H9 (cell line): ENCODE measurements around the gene CDKAL1. TPM values are rescaled to one million over a fixed set of nuclear protein-coding genes. Genes with fewer than 3 reads are reported as not detected.

ENCODE experiments used
- DNase-seq: peaks from one replicate; pipeline ENCODE4 v3.0.0-alpha.2; 2017
- H2AFZ ChIP-seq: one replicate; pipeline ENCODE4 v1.6.1; 2013; ENCODE audit warnings: mild to moderate bottlenecking, low read length, control low read depth, moderate library complexity
- H2AK5ac ChIP-seq: 2 replicates; pipeline ENCODE4 v1.6.1; 2013; ENCODE audit warnings: low read length, control low read depth, mixed read lengths; ENCODE audit not compliant: insufficient read length
- H2BK120ac ChIP-seq: one replicate; pipeline ENCODE4 v1.6.1; 2013; ENCODE audit warnings: low read depth, mild to moderate bottlenecking, low read length, control low read depth, inconsistent platforms; ENCODE audit not compliant: poor library complexity, severe bottlenecking
- H2BK12ac ChIP-seq: 2 replicates; pipeline ENCODE4 v1.6.1; 2013; ENCODE audit warnings: low read length, control low read depth, mixed read lengths, low read depth; ENCODE audit not compliant: insufficient read length
- H2BK15ac ChIP-seq: 2 replicates; pipeline ENCODE4 v1.6.1; 2013; ENCODE audit warnings: low read depth, low read length, control low read depth
- H2BK20ac ChIP-seq: one replicate; pipeline ENCODE4 v1.6.1; 2013; ENCODE audit warnings: low read depth, mild to moderate bottlenecking, low read length, control low read depth, inconsistent platforms; ENCODE audit not compliant: poor library complexity, severe bottlenecking
- H2BK5ac ChIP-seq: 2 replicates; pipeline ENCODE4 v1.6.1; 2013; ENCODE audit warnings: low read length, control low read depth, mixed read lengths; ENCODE audit not compliant: insufficient read length
- H3K14ac ChIP-seq: 2 replicates; pipeline ENCODE4 v1.6.1; 2013; ENCODE audit warnings: low read length, control low read depth; ENCODE audit not compliant: insufficient read depth
- H3K18ac ChIP-seq: 2 replicates; pipeline ENCODE4 v1.6.1; 2013; ENCODE audit warnings: low read depth, mild to moderate bottlenecking, mixed read lengths, low read length, control low read depth; ENCODE audit not compliant: insufficient read length
- H3K23ac ChIP-seq: 2 replicates; pipeline ENCODE4 v1.6.1; 2013; ENCODE audit warnings: low read length, control low read depth, mixed read lengths, low read depth; ENCODE audit not compliant: insufficient read length
- H3K23me2 ChIP-seq: 2 replicates; pipeline ENCODE4 v1.6.1; 2013; ENCODE audit warnings: low read depth, mild to moderate bottlenecking, mixed read lengths, low read length, control low read depth; ENCODE audit not compliant: insufficient read length, poor library complexity, severe bottlenecking
- H3K27ac ChIP-seq: 2 replicates; pipeline ENCODE4 v1.5.1; 2013; ENCODE audit warnings: low read length, control low read depth, mixed read lengths, low read depth; ENCODE audit not compliant: insufficient read length
- H3K27me3 ChIP-seq: 2 replicates; pipeline ENCODE4 v1.6.1; 2013; ENCODE audit warnings: low read length, control low read depth, inconsistent platforms; ENCODE audit not compliant: insufficient read depth
- H3K4ac ChIP-seq: 2 replicates; pipeline ENCODE4 v1.6.1; 2013; ENCODE audit warnings: low read depth, mild to moderate bottlenecking, control low read depth, inconsistent platforms, low read length, moderate library complexity
- H3K4me1 ChIP-seq: 2 replicates; pipeline ENCODE4 v1.6.1; 2013; ENCODE audit warnings: low read length, control low read depth, inconsistent platforms; ENCODE audit not compliant: insufficient read depth
- H3K4me2 ChIP-seq: 2 replicates; pipeline ENCODE4 v1.6.1; 2013; ENCODE audit warnings: low read length, control low read depth, mixed read lengths; ENCODE audit not compliant: insufficient read length, insufficient read depth
- H3K56ac ChIP-seq: 2 replicates; pipeline ENCODE4 v1.6.1; 2013; ENCODE audit warnings: low read depth, mild to moderate bottlenecking, mixed read lengths, low read length, control low read depth; ENCODE audit not compliant: insufficient read length
- H3K79me1 ChIP-seq: 2 replicates; pipeline ENCODE4 v1.6.1; 2013; ENCODE audit warnings: low read depth, mild to moderate bottlenecking, moderate library complexity, low read length, control low read depth, inconsistent platforms; ENCODE audit not compliant: insufficient read depth, poor library complexity, severe bottlenecking
- H3K79me2 ChIP-seq: 2 replicates; pipeline ENCODE4 v1.6.1; 2013; ENCODE audit warnings: low read length, control low read depth, inconsistent platforms; ENCODE audit not compliant: insufficient read depth
- H3K9ac ChIP-seq: 2 replicates; pipeline ENCODE4 v1.6.1; 2013; ENCODE audit warnings: low read length, control low read depth, mixed read lengths; ENCODE audit not compliant: insufficient read length; ENCODE audit errors: extremely low read depth
- H3K9me3 ChIP-seq: one replicate; pipeline ENCODE4 v1.6.1; 2013; ENCODE audit warnings: low read depth, low read length, inconsistent platforms; ENCODE audit not compliant: control insufficient read depth
- H3T11ph ChIP-seq: one replicate; pipeline ENCODE4 v1.6.1; 2013; ENCODE audit warnings: mild to moderate bottlenecking, low read length, control low read depth, inconsistent platforms
- H4K20me1 ChIP-seq: one replicate; pipeline ENCODE4 v1.6.1; 2013; ENCODE audit not compliant: control insufficient read depth, insufficient read length, insufficient read depth
- H4K5ac ChIP-seq: 2 replicates; pipeline ENCODE4 v1.6.1; 2013; ENCODE audit warnings: low read depth, mild to moderate bottlenecking, mixed read lengths, low read length, control low read depth; ENCODE audit not compliant: insufficient read length
- H4K8ac ChIP-seq: replicated peaks from 2 replicates; pipeline ENCODE4 v1.6.1; 2013; ENCODE audit warnings: low read length, control low read depth, mixed read lengths, low read depth; ENCODE audit not compliant: insufficient read length
- H4K91ac ChIP-seq: 2 replicates; pipeline ENCODE4 v1.6.1; 2013; ENCODE audit warnings: low read depth, mild to moderate bottlenecking, moderate library complexity, mixed read lengths, low read length, control low read depth; ENCODE audit not compliant: insufficient read length
- H3K27ac Mint-ChIP-seq, 3 experiments: 2 replicates in 2 of 3; 3 replicates in 1 of 3; pipeline ENCODE4 v1.8.0; 2020 to 2021; ENCODE audit warnings: mixed read lengths in 3 of 3, mild to moderate bottlenecking in 1 of 3, moderate library complexity in 1 of 3
- H3K27me3 Mint-ChIP-seq: 2 replicates; pipeline ENCODE4 v1.8.0; 2021; ENCODE audit warnings: low read depth, mild to moderate bottlenecking, moderate library complexity, mixed read lengths
- H3K36me3 Mint-ChIP-seq, 3 experiments: 2 replicates in 2 of 3; 3 replicates in 1 of 3; pipeline ENCODE4 v1.8.0; 2020 to 2021; ENCODE audit warnings: low read depth in 3 of 3, mixed read lengths in 3 of 3; ENCODE audit not compliant: insufficient read depth in 1 of 3
- H3K4me1 Mint-ChIP-seq, 2 experiments: 2 replicates each; pipeline ENCODE4 v1.8.0; 2020; ENCODE audit warnings: mixed read lengths in 2 of 2
- H3K4me3 Mint-ChIP-seq, 2 experiments: 2 replicates in 1 of 2; 3 replicates in 1 of 2; pipeline ENCODE4 v1.8.0; 2020 to 2021; ENCODE audit warnings: mild to moderate bottlenecking in 2 of 2, mixed read lengths in 2 of 2, moderate library complexity in 1 of 2
- H3K9me3 Mint-ChIP-seq, 2 experiments: 2 replicates in 1 of 2; 3 replicates in 1 of 2; pipeline ENCODE4 v1.8.0; 2020; ENCODE audit warnings: mild to moderate bottlenecking in 2 of 2, mixed read lengths in 2 of 2, moderate library complexity in 1 of 2
- WGBS: extraction: QIAGEN DNeasy Blood & Tissue Kit; methylation state at CpG from one replicate; pipeline ENCODE4 v1.1.7; 2013; ENCODE audit warnings: missing lambda C conversion rate, low lambda C conversion rate, mixed read lengths; ENCODE audit not compliant: insufficient read length; ENCODE audit errors: extremely low coverage; 5-methylcytosine and 5-hydroxymethylcytosine counted together
- total RNA-seq: library from RNA; stranded (reverse); gene quantifications from 2 replicates; pipeline ENCODE4 v1.2.1, GENCODE V29; 2021
- TF ChIP-seq, protein P1 (sequence below): fragments of 200-600 bp; sonication (generic); conservative IDR thresholded peaks from 3 replicates; pipeline ENCODE4 v1.8.0; 2021; ENCODE audit warnings: antibody characterized with exemption, mild to moderate bottlenecking

Gene CDKAL1
- total RNA-seq, 1 experiment from 2014 or later: 23.0 TPM

DNA sequence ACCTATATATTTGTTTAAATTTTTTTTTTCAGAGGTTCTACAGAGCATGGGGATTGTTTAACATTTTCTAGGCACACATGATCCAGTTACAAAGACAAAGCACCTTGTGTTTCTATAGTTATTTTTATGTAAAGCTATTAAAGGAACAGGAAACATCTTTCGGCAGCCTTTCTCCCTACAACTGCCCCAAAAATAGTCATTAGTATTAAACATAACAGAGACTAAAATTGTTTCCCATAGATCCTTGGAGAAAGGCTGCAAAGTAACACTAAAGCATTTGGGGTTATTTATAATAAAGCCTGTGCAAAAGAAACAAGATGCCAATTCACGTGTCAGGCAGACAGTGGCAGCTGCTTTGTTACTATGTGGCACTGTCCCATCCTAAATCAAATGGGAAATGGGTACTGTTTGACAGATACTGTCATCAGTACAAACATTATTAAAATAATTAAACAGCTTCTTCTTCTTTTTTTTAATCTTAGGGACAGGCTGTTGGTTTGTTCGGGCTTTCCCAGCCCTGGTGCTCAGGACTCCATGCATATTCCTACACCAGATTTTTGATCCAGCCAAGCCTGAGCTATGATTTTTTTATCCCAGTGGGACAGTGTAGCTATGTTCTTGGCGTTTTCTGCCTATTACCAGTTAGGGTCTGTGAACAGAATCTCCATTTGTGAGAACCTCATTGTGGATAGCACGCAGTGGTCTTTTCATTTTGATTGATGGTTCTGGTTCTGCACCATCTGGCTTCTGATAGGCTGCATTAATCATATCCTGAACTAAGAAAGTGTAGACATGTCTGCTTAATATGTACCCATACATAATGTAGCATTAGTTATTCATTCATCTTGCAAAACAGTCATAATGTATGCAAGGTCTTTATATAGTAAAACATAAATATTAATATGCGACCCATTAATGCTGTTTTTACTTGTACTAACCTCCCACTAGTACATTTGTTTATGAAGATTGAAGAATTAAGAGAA lies 598.9 kb downstream of the CDKAL1 start:
- no peak overlapping the region for H3K56ac ChIP-seq
- no peak overlapping the region for H3K4ac ChIP-seq
- no peak for DNase-seq
- H2BK5ac ChIP-seq: no peak overlapping the region
- peak overlapping the region in 1 of 3 experiments; percentile 43; a peak in 1 of 7 replicates for H3K27ac Mint-ChIP-seq
- H3K9me3 ChIP-seq: no peaks in the 10 kb centered on the region
- H3K4me3 Mint-ChIP-seq: no peak overlapping the region
- H3K23me2 ChIP-seq: no peaks in the 10 kb centered on the region
- H3K27me3 Mint-ChIP-seq: no peaks in the 10 kb centered on the region
- no peak overlapping the region for H3K4me2 ChIP-seq
- H3K4me1 ChIP-seq: peaks cover 3% of the 10 kb centered on the region
- TF ChIP-seq, protein P1, sequence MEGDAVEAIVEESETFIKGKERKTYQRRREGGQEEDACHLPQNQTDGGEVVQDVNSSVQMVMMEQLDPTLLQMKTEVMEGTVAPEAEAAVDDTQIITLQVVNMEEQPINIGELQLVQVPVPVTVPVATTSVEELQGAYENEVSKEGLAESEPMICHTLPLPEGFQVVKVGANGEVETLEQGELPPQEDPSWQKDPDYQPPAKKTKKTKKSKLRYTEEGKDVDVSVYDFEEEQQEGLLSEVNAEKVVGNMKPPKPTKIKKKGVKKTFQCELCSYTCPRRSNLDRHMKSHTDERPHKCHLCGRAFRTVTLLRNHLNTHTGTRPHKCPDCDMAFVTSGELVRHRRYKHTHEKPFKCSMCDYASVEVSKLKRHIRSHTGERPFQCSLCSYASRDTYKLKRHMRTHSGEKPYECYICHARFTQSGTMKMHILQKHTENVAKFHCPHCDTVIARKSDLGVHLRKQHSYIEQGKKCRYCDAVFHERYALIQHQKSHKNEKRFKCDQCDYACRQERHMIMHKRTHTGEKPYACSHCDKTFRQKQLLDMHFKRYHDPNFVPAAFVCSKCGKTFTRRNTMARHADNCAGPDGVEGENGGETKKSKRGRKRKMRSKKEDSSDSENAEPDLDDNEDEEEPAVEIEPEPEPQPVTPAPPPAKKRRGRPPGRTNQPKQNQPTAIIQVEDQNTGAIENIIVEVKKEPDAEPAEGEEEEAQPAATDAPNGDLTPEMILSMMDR: no peak
- H2AFZ ChIP-seq: no peak overlapping the region
- H3K9me3 Mint-ChIP-seq: no peaks in the 10 kb centered on the region; a peak in 1 of 5 replicates
- no peak overlapping the region for H3K9ac ChIP-seq
- H3K14ac ChIP-seq: no peak overlapping the region
- no peaks in the 10 kb centered on the region for H3K36me3 Mint-ChIP-seq
- no peak overlapping the region for H3K18ac ChIP-seq
- no peak overlapping the region for H3K23ac ChIP-seq
- no peak overlapping the region for H2AK5ac ChIP-seq
- peaks cover 55 to 66% of the 10 kb centered on the region in 2 experiments for H3K4me1 Mint-ChIP-seq
- no peak overlapping the region for H3T11ph ChIP-seq
- H2BK20ac ChIP-seq: no peak overlapping the region
- no peak overlapping the region for H2BK12ac ChIP-seq
- H4K5ac ChIP-seq: no peak overlapping the region
- H2BK15ac ChIP-seq: no peak overlapping the region
- no peaks in the 10 kb centered on the region for H3K27me3 ChIP-seq
- no peaks in the 10 kb centered on the region for H3K79me2 ChIP-seq
- no peak overlapping the region for H2BK120ac ChIP-seq
- no peak overlapping the region for H4K8ac ChIP-seq
- H3K27ac ChIP-seq: no peak overlapping the region
- WGBS: no CpG with 5 or more reads among the region's 6 CpGs
- no peaks in the 10 kb centered on the region for H3K79me1 ChIP-seq
- H4K20me1 ChIP-seq: no peaks in the 10 kb centered on the region
- no peak overlapping the region for H4K91ac ChIP-seq
